Liver (tissue), 3 donors: ENCODE results near the gene TFDP1.

Experiments used
- CTCF ChIP-seq: fragments of 150-350 bp; IDR thresholded peaks from 2 replicates; pipeline ENCODE4 v1.5.1; 2017; ENCODE audit warnings: improper control_type of control experiment, low read depth, low read length; ENCODE audit not compliant: missing input control
- NR2F2 ChIP-seq: IDR thresholded peaks from 2 replicates; pipeline ENCODE4 v1.6.1; 2016; ENCODE audit warnings: antibody characterized with exemption
- donor health status: healthy.
- donor health status: healthy.

- TF ChIP-seq CTCF (no peak), NR2F2 (no peak)
Observed at GRCh38 chr13:113635048-113635420, 50.5 kb downstream of the TFDP1 start.
